Astrocyte (in vitro differentiated cells and primary cell): ENCODE measurements around the gene RUFY3. TPM values are rescaled to one million over a fixed set of nuclear protein-coding genes. Genes with fewer than 3 reads are reported as not detected.

Source experiments
- DNase-seq: peaks from one replicate; pipeline ENCODE4 v3.0.0-alpha.2; 2010; ENCODE audit warnings: low read depth
- FAIRE-seq: peaks from 2 replicates; lab custom pipeline; 2011; peaks lifted over from hg19 to GRCh38; lab: Jason Lieb, UNC
- H2AFZ ChIP-seq: 2 replicates; pipeline ENCODE4 v1.6.0; 2012; ENCODE audit warnings: low read depth, low read length, inconsistent platforms
- H3K27ac ChIP-seq: 2 replicates; pipeline ENCODE4 v1.5.1; 2011; ENCODE audit warnings: low read depth, low read length, inconsistent platforms
- H3K27me3 ChIP-seq: 2 replicates; pipeline ENCODE4 v1.6.0; 2011; ENCODE audit warnings: low read length, inconsistent platforms; ENCODE audit not compliant: insufficient read depth
- H3K36me3 ChIP-seq: 2 replicates; pipeline ENCODE4 v1.5.1; 2011; ENCODE audit warnings: low read length, inconsistent platforms; ENCODE audit not compliant: insufficient read depth
- H3K4me1 ChIP-seq: 2 replicates; pipeline ENCODE4 v1.5.1; 2011; ENCODE audit warnings: low read length, inconsistent platforms; ENCODE audit not compliant: insufficient read depth
- H3K4me2 ChIP-seq: 2 replicates; pipeline ENCODE4 v1.6.0; 2012; ENCODE audit warnings: low read length, inconsistent platforms
- H3K4me3 ChIP-seq: 2 replicates; pipeline ENCODE4 v1.5.1; 2011; ENCODE audit warnings: low read depth, mild to moderate bottlenecking, low read length, inconsistent platforms; ENCODE audit not compliant: insufficient read depth
- H3K79me2 ChIP-seq: 2 replicates; pipeline ENCODE4 v1.6.0; 2012; ENCODE audit warnings: mild to moderate bottlenecking, low read length, inconsistent platforms; ENCODE audit not compliant: insufficient read depth
- H3K9ac ChIP-seq: 2 replicates; pipeline ENCODE4 v1.6.0; 2012; ENCODE audit warnings: mild to moderate bottlenecking, low read length, inconsistent platforms
- H3K9me3 ChIP-seq: 2 replicates; pipeline ENCODE4 v1.5.1; 2012; ENCODE audit warnings: low read depth, mild to moderate bottlenecking, low read length, inconsistent platforms; ENCODE audit not compliant: insufficient read depth
- H4K20me1 ChIP-seq: 2 replicates; pipeline ENCODE4 v1.6.0; 2012; ENCODE audit warnings: low read length, inconsistent platforms; ENCODE audit not compliant: insufficient read depth
- H3K27ac Mint-ChIP-seq: one replicate; pipeline ENCODE4 v1.8.0; 2021; ENCODE audit warnings: mild to moderate bottlenecking, mixed read lengths; ENCODE audit not compliant: unreplicated experiment
- H3K27me3 Mint-ChIP-seq: one replicate; pipeline ENCODE4 v1.8.0; 2021; ENCODE audit warnings: low read depth, mixed read lengths; ENCODE audit not compliant: unreplicated experiment
- H3K36me3 Mint-ChIP-seq: one replicate; pipeline ENCODE4 v1.8.0; 2021; ENCODE audit warnings: low read depth, mixed read lengths; ENCODE audit not compliant: unreplicated experiment
- H3K4me1 Mint-ChIP-seq: one replicate; pipeline ENCODE4 v1.8.0; 2021; ENCODE audit warnings: low read depth, mixed read lengths; ENCODE audit not compliant: unreplicated experiment
- H3K4me3 Mint-ChIP-seq: one replicate; pipeline ENCODE4 v1.8.0; 2021; ENCODE audit warnings: mild to moderate bottlenecking, moderate library complexity, mixed read lengths; ENCODE audit not compliant: unreplicated experiment
- H3K9me3 Mint-ChIP-seq: one replicate; pipeline ENCODE4 v1.8.0; 2021; ENCODE audit warnings: mild to moderate bottlenecking, mixed read lengths; ENCODE audit not compliant: unreplicated experiment
- CTCF ChIP-seq: IDR thresholded peaks from 2 replicates; pipeline ENCODE4 v1.5.1; 2011; ENCODE audit warnings: low read depth, mild to moderate bottlenecking, inconsistent platforms, low read length, moderate library complexity; ENCODE audit not compliant: insufficient read depth
- EZH2 ChIP-seq: IDR thresholded peaks from 2 replicates; pipeline ENCODE4 v1.6.1; 2012; ENCODE audit warnings: mild to moderate bottlenecking, low read length, inconsistent platforms; ENCODE audit not compliant: insufficient read depth
- total RNA-seq: library from RNA; stranded (reverse); gene quantifications from 2 replicates; pipeline ENCODE4 v1.2.1, GENCODE V29; 2021

The RUFY3 gene
- total RNA-seq, 1 donor from 2014 or later = 57.5 TPM

- Histone ChIP-seq H3K4me2 (no peak overlapping the region), H3K9ac (no peak overlapping the region), H3K79me2 (peaks cover 85% of the 10 kb centered on the region), H3K9me3 (no peaks in the 10 kb centered on the region), H2AFZ (no peak overlapping the region), H4K20me1 (peaks cover 12% of the 10 kb centered on the region), H3K27ac (no peak overlapping the region), H3K36me3 (no peaks in the 10 kb centered on the region), H3K27me3 (no peaks in the 10 kb centered on the region), H3K4me1 (peaks cover 7% of the 10 kb centered on the region), H3K4me3 (no peak overlapping the region)
- Mint-ChIP-seq H3K4me1 (peaks cover 11% of the 10 kb centered on the region), H3K27me3 (no peaks in the 10 kb centered on the region), H3K36me3 (no peaks in the 10 kb centered on the region), H3K9me3 (no peaks in the 10 kb centered on the region), H3K4me3 (no peak overlapping the region), H3K27ac (no peak overlapping the region)
- FAIRE-seq = peak; percentile 13
- DNase-seq = no peak
- TF ChIP-seq CTCF = no peak
- TF ChIP-seq EZH2 = no peak
These were observed 8.2 kb upstream of the RUFY3 start for GRCh38 chr4:70713453-70714078.

- Histone ChIP-seq H3K27ac (no peak overlapping the region), H3K36me3 (no peaks in the 10 kb centered on the region), H3K4me3 (no peak overlapping the region), H3K9me3 (no peaks in the 10 kb centered on the region), H3K9ac (no peak overlapping the region), H3K27me3 (no peaks in the 10 kb centered on the region), H4K20me1 (peaks cover 12% of the 10 kb centered on the region), H2AFZ (no peak overlapping the region), H3K4me1 (peaks cover 7% of the 10 kb centered on the region), H3K4me2 (no peak overlapping the region), H3K79me2 (peaks cover 85% of the 10 kb centered on the region)
- FAIRE-seq (no peak), DNase-seq (no peak)
- Mint-ChIP-seq H3K36me3 (no peaks in the 10 kb centered on the region), H3K27ac (no peak overlapping the region), H3K4me3 (no peak overlapping the region), H3K27me3 (no peaks in the 10 kb centered on the region), H3K9me3 (no peaks in the 10 kb centered on the region), H3K4me1 (peaks cover 11% of the 10 kb centered on the region)
- TF ChIP-seq EZH2 (no peak), CTCF (no peak)
These were observed 7.5 kb upstream of the RUFY3 start for GRCh38 chr4:70714079-70714887.

GRCh38 chr4:70715097-70715496 lies 6.7 kb upstream of the RUFY3 start:
- Histone ChIP-seq H3K79me2 (peaks cover 85% of the 10 kb centered on the region), H3K36me3 (no peaks in the 10 kb centered on the region), H3K27me3 (no peaks in the 10 kb centered on the region), H2AFZ (no peak overlapping the region), H3K27ac (no peak overlapping the region), H4K20me1 (peaks cover 12% of the 10 kb centered on the region), H3K4me2 (no peak overlapping the region), H3K9ac (no peak overlapping the region), H3K4me1 (no peaks in the 10 kb centered on the region), H3K9me3 (no peaks in the 10 kb centered on the region), H3K4me3 (no peak overlapping the region)
- no peak overlapping the region for H3K4me3 Mint-ChIP-seq
- FAIRE-seq (no peak), DNase-seq (peak; percentile 34)
- H3K27ac Mint-ChIP-seq = peak overlapping the region; percentile 19
- peaks cover 8% of the 10 kb centered on the region for H3K4me1 Mint-ChIP-seq
- TF ChIP-seq EZH2 (no peak), CTCF (no peak)
- H3K27me3 Mint-ChIP-seq = no peaks in the 10 kb centered on the region
- H3K9me3 Mint-ChIP-seq = no peaks in the 10 kb centered on the region
- no peaks in the 10 kb centered on the region for H3K36me3 Mint-ChIP-seq
